GM19468 (cell line): Measurements from ENCODE around the gene NFXL1.

ENCODE experiments used
- ATAC-seq: cut with Tn5 transposase; IDR thresholded peaks from one replicate; pipeline ENCODE4 v1.9.1; 2021; ENCODE audit warnings: mild to moderate bottlenecking, moderate library complexity, moderate number of reproducible peaks; ENCODE audit not compliant: unreplicated experiment; ENCODE audit errors: extremely low read depth

Gene NFXL1

DNA sequence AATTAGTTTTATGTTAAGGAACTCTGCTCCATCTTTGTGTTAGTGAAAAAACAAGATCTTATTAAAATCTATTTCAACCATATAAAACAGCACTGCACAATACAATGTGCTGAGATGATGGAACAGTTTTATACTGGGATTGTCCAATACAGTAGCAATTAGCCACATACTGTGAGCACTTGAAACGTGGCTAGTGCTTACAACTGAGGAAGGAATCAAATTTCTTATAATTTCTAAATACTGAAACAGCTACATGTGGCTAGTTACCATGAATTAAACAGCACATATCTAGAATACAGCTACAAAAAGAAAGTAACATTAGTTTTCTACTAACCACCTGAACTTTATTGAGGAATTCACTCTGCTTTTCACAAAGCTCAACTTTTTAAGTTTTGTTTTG, 14.7 kb downstream of the NFXL1 start:
- no peak for ATAC-seq

DNA sequence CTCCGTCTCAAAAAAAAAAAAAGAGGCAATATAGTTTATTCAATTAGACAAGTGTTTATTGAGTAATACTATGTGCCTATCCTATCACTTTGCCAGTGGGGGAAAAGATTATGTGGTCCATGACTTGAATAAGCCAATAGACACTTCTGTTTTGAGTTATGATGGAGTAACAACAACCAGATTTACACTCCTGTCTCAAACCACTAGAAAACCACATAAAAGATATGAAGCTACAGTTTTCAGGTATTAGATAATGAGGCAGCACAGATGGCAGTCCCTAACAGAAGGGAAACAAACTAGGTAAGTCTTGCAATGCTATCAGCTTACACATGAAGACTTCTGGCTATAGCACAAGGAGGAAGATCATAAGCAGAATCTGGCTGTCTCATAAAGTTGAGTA, 22.5 kb downstream of the NFXL1 start:
- ATAC-seq, result no peak

DNA sequence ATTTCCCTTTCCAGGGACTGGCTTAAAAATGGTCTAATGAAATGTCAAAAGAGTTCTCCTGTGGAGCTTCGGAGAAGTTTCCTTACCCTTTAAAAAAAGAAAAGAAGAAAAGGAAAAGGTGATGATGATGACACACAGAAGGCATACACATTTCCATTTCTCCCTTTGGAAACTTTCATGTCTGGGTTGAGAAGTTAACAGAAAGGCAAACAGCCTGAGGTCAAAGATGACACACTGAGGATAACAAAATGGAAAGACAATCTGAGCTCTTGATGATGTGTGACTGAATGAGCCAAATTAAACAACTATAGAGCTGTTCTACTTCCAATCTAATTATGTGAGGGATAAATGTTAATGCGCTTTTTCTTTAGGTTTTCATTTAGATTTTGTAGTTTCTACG, 32.2 kb downstream of the NFXL1 start:
- ATAC-seq, result no peak

DNA sequence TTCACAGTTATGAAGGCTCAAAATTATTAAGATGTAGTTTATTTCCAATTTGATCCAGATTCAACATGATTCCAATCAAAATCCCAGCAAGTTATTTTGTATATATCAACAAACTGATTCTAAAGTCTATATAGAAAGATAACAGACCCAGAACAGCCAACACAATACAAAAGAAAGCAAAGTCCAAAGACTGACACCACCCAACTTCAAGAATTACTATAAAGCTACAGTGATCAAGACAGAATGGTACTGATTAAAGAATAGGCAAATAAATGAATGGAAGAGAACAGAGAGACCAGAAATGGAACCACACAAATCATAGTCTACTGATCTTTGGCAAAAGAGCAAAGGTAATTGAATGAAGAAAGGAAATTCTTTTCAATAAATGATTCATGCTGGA, 34.9 kb downstream of the NFXL1 start:
- no peak for ATAC-seq

DNA sequence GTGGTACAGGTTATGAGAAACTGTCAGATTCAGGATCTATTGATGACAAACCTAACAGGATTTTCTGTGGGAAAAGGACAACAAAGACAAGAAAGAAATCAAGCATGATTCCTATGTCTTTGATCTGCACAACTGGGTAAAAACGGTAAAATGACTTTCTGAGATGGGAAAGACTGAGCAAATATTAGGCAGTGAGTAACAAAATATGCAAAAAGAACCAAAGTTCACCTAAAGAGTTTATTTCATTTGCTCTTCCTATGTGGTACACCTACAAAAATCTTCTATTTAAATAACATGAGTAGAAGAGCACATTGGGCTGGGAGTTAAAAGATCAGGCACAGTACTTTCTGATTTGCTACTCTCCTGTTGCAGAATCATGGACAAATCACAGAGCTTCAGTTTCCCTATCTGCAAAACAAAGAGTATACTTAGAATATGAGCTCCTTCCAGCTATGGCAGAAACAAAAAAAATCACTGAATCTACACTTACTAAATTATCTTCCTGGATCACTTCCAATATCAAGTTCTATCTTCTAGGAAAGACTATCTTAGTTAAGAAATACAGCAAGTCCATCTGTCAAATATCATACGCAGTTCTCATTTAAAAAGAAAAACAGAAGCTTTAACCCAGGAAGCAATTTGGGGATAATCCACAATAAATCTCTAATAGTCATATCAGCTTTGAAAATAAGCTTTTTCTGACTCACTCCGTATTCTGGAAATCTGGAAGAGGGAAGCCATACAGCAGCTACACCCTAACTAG, 37.4 kb downstream of the NFXL1 start:
- ATAC-seq, result no peak

DNA sequence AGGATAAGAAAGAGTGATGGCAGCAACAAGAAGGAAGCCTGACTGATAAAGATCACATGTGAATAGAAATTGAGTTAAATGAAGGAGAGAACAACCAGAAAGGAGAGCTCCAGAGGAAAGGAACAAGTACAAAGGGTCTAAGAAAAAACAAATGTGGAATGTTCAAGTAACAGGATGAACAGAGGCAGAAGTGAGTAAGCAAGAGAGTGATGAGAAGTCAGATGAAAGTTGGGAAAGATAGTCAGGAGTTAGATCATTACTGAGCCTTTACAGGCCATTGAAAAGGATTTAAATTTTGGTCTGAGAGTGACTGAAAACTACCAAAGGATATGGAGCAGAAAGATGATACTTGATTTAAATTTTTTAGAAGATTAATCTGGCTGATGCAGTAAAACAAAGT, 38.1 kb downstream of the NFXL1 start:
- no peak for ATAC-seq

DNA sequence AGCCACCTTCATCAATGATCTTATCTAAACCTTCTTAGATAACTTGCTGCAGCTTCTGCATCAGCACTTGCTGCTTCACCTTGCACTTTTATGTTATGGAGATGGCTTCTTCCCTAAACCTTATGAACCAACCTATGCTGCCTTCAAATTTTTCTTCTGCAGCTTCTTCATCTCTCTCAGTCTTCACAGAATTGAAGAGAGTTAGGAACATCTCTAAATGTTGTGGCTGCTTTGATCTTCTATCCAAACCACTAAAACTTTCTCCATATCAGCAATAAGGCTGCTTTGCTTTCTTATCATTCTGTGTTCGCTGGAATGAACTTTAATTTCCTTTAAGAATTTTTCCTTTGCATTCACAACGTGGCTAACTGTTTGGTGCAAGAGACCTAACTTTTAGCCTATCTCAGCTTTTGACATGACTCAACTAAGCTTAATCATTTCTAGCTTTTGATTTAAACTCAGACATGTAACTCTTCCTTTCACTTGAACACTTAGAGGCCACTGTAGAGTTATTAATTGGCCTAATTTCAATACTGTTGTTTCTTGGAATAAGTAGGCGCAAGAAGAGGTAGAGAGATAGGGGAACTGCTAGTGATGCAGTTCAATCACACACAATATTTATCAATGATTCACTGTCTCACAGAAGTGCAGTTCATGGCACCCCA, 40.4 kb downstream of the NFXL1 start:
- no peak for ATAC-seq

DNA sequence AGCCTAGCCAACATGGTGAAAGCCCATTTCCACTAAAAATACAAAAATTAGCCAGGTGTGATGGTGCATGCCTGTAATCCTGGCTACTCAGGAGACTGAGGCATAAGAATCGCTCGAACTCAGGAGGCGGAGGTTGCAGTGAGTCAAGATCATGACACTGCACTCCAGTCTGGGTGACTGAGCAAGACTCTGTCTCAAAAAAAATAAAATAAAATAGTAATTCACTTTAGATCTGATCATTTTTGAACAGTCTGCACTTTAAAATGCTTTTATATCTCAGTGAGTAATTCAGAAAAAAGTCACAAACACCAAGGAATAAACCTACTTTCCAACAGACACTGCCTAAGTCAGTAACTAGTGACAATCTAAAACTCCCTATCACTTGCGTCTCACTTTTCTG, 50.9 kb downstream of the NFXL1 start:
- no peak for ATAC-seq

DNA sequence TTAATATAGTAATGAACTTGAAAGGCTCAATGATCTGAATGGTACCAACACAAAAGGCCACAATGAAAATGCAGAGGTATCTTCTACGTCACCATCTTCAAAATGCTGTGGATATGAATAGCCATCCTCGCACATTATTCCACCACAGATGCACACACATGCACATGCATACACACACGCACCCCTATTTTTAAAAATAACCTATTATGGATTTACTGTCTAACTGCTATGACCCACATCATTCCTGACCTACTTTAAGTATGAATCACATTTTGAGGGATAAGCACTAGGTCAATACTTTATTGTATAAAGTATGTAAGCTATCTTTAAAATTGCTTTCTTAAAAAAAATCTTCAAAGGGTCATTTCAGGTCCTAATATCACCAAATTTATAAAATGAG, 52.1 kb downstream of the NFXL1 start:
- no peak for ATAC-seq

DNA sequence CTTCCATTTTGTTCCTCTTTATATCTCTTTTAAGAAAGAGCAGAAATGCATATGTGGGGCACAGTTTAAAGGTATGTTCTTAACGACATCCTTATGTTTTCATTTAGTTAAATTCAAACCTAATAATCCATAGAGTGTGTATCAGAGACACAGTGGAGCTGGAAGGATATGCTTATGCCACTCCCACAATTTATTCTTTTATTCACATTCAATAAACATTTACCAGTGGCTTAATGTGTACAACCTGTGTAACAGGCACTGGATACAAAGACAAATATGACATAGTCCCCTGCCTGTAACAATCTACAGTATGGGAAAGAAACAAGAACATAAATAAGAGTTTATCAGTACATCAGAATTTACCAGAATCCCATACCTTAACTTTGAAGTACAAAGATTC, 54.1 kb downstream of the NFXL1 start:
- ATAC-seq, result no peak

DNA sequence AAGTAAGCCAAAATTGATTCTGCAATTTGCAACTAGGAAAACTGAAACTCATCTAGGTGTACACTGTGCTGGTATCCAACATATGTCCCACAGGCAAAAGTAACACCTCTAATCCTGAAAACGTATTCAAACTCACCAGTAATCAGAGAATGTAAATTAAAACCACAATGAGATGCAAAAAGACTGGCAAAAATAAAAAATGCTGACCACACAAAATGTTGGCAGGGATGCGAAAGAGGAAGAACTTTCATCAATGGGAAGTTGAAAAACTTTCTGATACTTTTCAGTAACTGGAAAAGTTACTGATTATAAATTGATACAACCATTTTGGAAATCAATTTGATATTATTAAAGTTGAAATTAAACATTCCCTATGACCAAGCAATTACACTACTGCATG, 56.4 kb downstream of the NFXL1 start:
- no peak for ATAC-seq

DNA sequence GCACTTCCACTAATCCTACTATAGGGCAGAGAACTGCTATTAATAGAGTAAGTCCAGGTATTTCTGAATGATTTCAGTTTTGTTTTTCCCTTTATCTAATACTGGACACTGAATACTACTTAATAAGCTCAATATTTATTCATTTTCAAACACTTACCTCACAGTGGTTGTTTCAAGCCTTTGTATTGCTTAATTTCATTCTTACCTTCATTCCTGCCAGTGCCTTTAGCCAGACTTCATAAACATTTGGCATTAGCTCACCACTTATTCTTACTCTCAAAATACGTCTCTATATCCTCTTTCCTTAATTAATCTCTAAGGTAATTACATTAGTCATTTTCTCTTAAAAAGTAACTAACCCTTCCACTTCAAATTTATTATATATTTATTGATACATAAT, 57.7 kb downstream of the NFXL1 start:
- ATAC-seq, result no peak

DNA sequence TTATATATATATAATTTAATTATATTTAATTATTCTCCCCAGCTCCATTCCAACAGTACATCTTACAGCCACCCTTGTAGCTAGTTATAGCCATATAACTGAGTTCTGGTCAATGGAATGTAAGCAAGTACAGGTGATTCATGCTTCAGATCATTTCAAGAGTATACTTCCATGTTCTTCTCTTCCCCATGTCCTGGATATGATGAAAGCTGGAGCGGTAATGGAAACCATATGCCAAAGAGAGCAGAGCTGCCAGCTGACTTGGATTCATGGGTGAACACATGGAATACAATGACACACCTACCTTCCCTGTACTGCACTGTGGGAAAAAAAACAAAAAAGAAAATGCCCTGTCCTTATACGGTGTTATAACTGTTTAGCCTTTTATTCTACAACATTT, 59.0 kb downstream of the NFXL1 start:
- no peak for ATAC-seq

DNA sequence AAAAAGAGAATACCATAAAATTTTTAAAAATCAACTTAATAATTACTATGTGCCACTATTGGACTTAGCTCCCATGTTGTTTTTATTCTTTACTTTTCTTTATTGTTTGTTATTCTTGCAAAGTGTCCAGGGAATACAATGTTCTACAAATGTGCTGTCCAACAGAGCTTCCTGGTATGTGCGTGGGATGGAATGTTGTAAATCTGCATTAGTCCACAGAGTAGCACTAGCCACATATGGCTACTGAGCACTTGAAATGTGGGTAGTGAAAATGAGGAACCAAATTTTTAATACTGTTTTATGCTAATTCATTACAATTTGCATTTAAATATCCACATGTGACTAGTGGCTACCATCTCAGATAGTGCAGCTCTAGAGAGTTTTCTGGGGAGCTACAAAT, 62.2 kb downstream of the NFXL1 start:
- ATAC-seq, result no peak

DNA sequence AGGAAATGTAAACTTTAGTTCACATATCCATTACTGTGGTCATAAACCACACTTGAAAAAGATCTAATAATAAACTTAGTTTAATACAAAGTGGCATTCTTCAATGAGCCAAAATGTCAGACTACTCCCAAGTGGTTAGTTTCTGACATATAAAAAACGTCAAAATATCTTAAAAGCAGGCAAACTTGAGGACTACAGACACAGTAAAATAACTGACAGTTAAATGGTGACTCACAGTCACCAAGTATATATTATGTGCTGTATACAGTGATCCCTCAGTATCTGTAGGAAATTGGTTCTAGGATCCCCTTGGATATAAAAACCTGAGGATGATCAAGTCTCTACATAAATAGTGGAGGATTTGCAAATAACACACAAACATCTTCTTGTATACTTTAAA, 64.9 kb downstream of the NFXL1 start:
- ATAC-seq, result no peak

DNA sequence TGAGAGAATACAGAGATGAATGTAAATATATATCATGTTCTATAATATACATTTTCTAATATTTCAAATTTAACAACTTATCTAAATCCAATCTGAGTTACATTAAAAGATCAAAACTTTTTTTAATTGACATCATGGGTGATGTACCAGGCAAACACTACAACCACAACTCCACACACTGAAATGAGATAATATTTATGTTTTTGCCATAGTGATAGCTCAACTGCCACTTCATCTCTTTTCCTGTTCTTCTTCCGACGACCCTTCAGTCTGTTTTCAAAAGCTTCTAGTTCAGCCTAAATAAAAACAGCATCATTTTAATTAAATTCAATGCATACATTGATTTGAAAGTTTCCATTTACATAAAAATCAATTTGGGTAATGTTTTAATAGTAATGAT, 66.3 kb downstream of the NFXL1 start:
- no peak for ATAC-seq

DNA sequence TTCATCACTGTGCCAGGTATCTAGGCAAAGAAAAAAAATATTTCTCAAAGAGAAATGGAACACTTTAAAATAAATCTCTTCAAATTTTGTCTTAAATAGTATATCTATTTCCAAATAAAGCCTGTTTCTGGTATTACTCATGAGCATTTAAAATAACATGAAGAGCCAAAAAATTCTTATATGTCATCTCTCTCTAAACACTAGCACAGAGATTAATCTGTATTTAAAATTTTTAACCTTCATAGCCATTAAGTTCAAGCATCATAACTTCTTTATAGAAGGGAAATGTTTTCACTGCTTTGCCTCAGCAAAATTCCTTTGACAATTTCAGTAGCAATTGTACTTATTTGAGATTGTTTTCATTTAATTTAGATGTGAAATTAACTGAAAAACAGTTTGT, 71.4 kb downstream of the NFXL1 start:
- no peak for ATAC-seq

DNA sequence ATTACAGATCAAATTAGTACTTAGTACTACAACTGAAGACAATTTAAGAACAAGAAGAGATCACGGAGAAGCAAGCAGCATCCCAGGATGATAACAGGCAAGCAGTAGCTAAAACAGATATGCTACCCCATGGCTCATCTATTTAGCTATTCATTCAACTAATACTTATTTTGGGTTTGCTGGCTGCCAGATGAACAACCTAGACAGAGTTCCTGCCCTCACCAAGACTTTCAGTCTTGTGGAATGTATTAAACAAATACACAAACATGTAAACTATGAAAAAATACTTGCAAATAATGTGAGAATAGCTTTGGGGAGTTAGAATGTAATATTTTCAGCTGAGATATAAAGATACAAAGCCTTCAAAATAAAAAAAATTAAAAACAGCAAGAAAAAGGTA, 74.1 kb downstream of the NFXL1 start:
- no peak for ATAC-seq

DNA sequence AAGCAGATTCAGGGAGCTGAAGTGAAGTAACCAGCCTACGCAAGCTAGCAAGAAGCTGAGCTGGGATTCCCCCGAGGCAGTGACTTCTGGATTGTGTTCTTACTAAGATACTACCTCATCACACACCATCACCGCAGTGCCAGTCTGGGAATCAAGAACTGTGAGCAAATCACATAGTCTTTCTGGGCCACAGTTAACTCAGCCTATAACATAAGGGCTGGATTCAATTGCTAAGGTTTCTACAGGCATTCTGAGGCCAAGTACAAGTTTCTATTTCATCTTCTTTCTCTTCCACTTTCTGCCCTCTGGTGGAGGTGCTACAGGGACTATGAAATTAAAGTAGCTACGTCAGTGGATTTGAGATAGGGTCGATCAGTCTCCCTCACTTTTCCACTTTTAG, 75.1 kb downstream of the NFXL1 start:
- ATAC-seq, result peak; percentile 54

DNA sequence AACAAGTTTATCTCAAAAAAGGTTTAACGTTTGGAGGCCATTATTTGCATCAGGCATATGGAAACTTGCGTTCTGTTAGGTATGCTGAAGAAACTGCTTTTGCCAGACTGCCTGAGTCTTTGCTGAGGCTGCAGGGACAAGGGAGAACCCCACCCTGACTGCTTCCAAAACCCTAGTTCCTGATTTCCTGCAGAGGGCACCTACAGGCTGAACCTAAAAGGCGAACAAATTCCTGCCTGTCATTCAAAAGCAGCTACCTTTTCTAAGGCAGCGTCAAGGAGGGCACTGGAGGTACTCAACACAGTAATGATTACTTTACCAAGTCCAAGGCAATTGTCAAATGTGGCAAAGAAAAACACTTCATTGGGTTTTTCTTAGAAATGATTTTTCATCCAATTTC, 75.9 kb downstream of the NFXL1 start:
- no peak for ATAC-seq

DNA sequence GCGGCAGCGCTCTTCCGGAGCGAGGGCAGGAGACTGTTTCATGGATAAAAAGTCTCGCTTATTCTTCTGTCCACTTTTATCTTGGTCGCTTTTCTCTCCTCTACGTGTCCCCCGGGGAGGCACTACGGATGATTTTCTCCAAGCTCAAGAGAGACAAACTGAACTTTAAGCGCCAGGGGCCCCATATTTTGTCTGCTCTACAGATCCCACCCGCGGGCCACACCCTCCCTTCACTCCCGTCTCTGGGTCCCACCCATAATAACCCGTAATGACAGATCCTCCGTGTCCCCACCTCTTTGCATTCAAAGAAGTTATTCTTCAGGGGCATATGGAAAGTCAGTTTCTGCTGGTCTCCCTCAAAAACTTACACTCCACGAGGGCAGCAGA, 76.5 kb downstream of the NFXL1 start, which contains the start of gene CORIN:
Gene CORIN (minus strand): TSS at position 160 of the 387 bp plus-strand sequence. CDS start 118 bp downstream, at position 42.
- ATAC-seq, result no peak
